ENCODE data around the gene PARD6G. TPM values are rescaled to one million over a fixed set of nuclear protein-coding genes. Genes with fewer than 3 reads are reported as not detected.

PARD6G gene
- polyA plus RNA-seq, 5 donors = 17.7 to 20.4 (median 19.1) TPM

- no peak for DNase-seq
Measured at GRCh38 chr18:80191907-80192652, 55.2 kb downstream of the PARD6G start.

- no peak for DNase-seq
Measured at GRCh38 chr18:80191264-80191663, 56.0 kb downstream of the PARD6G start.

GRCh38 chr18:80190311-80190710 lies 57.0 kb downstream of the PARD6G start:
- no peak for DNase-seq

- DNase-seq = no peak
Measured at GRCh38 chr18:80189531-80189865, 57.8 kb downstream of the PARD6G start.

- DNase-seq = no peak
Measured at GRCh38 chr18:80188643-80189530, 58.4 kb downstream of the PARD6G start.

GRCh38 chr18:80187956-80188642 lies 59.2 kb downstream of the PARD6G start:
- no peak for DNase-seq

GRCh38 chr18:80185545-80185944 lies 61.8 kb downstream of the PARD6G start:
- no peak for DNase-seq

GRCh38 chr18:80184243-80184772 lies 63.0 kb downstream of the PARD6G start:
- DNase-seq = no peak

GRCh38 chr18:80183273-80184050 lies 63.9 kb downstream of the PARD6G start:
- DNase-seq = no peak

- no peak for DNase-seq
Measured at GRCh38 chr18:80182855-80183254, 64.5 kb downstream of the PARD6G start.

GRCh38 chr18:80181642-80182461 lies 65.5 kb downstream of the PARD6G start:
- DNase-seq = no peak

- DNase-seq = no peak
Measured at GRCh38 chr18:80180778-80181564, 66.3 kb downstream of the PARD6G start.

GRCh38 chr18:80179857-80180558 lies 67.3 kb downstream of the PARD6G start:
- DNase-seq = no peak

- DNase-seq = no peak
Measured at GRCh38 chr18:80178935-80179818, 68.1 kb downstream of the PARD6G start.

- no peak for DNase-seq
Measured at GRCh38 chr18:80177128-80177527, 70.2 kb downstream of the PARD6G start.

GRCh38 chr18:80176334-80177073 lies 70.8 kb downstream of the PARD6G start:
- DNase-seq = peak in 1 of 2 donors; percentile 44

Data from right lung (tissue), 5 donors.